Upper lobe of left lung (tissue), 6 donors: ENCODE results near the gene ATP6V1B1. TPM values are rescaled to one million over a fixed set of nuclear protein-coding genes. Genes with fewer than 3 reads are reported as not detected.

Experiments
- ATAC-seq, 2 donors: fragments of 200-7000 bp; cut with Tn5 transposase; one replicate each; pipeline ENCODE4 v1.9.1; 2022; ENCODE audit warnings: mild to moderate bottlenecking in 2 of 2, moderate library complexity in 2 of 2; ENCODE audit not compliant: low FRiP score in 2 of 2
- DNase-seq, 2 donors: peaks; one replicate each; pipeline ENCODE4 v3.0.0-alpha.2; 2019 to 2020
- H3K27ac ChIP-seq, 4 donors: fragments of 200-600 bp; sonication (generic); one replicate each; pipeline ENCODE4 v1.5.1; 2016 to 2019
- H3K27me3 ChIP-seq, 4 donors: fragments of 200-600 bp; sonication (generic); one replicate each; pipeline ENCODE4 v1.5.1; 2017 to 2019
- H3K36me3 ChIP-seq, 4 donors: fragments of 200-600 bp; sonication (generic); one replicate each; pipeline ENCODE4 v1.5.1; 2016 to 2019
- H3K4me1 ChIP-seq, 4 donors: fragments of 200-600 bp; sonication (generic); one replicate each; pipeline ENCODE4 v1.5.1; 2018 to 2019
- H3K4me3 ChIP-seq, 4 donors: fragments of 200-600 bp; sonication (generic); one replicate each; pipeline ENCODE4 v1.5.1; 2017 to 2019; ENCODE audit warnings: mild to moderate bottlenecking in 2 of 4, moderate library complexity in 1 of 4
- H3K9me3 ChIP-seq, 4 donors: fragments of 200-600 bp; sonication (generic); one replicate each; pipeline ENCODE4 v1.5.1; 2018 to 2019
- EP300 ChIP-seq, 4 donors: sonication (generic); formaldehyde crosslinking; IDR thresholded peaks; one replicate each; pipeline ENCODE4 v1.5.1; 2017; ENCODE audit warnings: antibody characterized with exemption in 4 of 4, control low read depth in 2 of 4
- POLR2A ChIP-seq, 4 donors: fragments of 450-650 bp; IDR thresholded peaks; one replicate each; pipeline ENCODE4 v1.5.1; 2016 to 2017; ENCODE audit warnings: antibody characterized with exemption in 4 of 4, mild to moderate bottlenecking in 2 of 4
- POLR2AphosphoS5 ChIP-seq, 2 donors: sonication (generic); formaldehyde crosslinking; IDR thresholded peaks; one replicate each; pipeline ENCODE4 v1.5.1; 2017; ENCODE audit warnings: antibody characterized with exemption in 2 of 2
- whole genome bisulfite sequencing, 2 donors: methylation state at CpG; one replicate each; pipeline ENCODE4 v1.1.5; 2017 to 2018; 5-methylcytosine and 5-hydroxymethylcytosine counted together
- total RNA-seq, 6 donors: library from RNA; depleted of rRNA in 4 of 6; stranded (reverse); fragments of >200 nt in 4 of 6; gene quantifications; one replicate each; pipeline versions ENCODE4 v1.1.0 to v1.2.1, GENCODE V29; 2016 to 2021
- TF ChIP-seq, protein P1 (sequence below), 6 experiments: fragments of 450-650 bp in 4 of 6; fragments of 200-600 bp in 2 of 6; sonication (generic) in 2 of 6; IDR thresholded peaks; one replicate each; pipeline ENCODE4 v1.5.1; 2016 to 2019; ENCODE audit warnings: antibody characterized with exemption in 6 of 6
- donor health status: DM: no; HTN: no; CAD: no; lungs with moderate emphysema.
- donor health status: DM: no; HTN: yes; CAD: no; lungs with severe emphysema.

ATP6V1B1 gene
- total RNA-seq, 6 donors from 2014 or later, result 1.6 to 23.0 (median 3.2) TPM; not detected in 1

GRCh38 chr2:70977605-70978205 is 42.0 kb downstream of the ATP6V1B1 start:
- peaks cover 16 to 25% (median 21%) of the 10 kb centered on the region in 4 donors for H3K4me1 ChIP-seq
- H3K9me3 ChIP-seq, result no peaks in the 10 kb centered on the region
- TF ChIP-seq POLR2A (IDR thresholded peaks at IDR 0.05) (no peak), POLR2AphosphoS5 (IDR thresholded peaks at IDR 0.05) (peak; percentile 38 to 60), EP300 (IDR thresholded peaks at IDR 0.05) (no peak)
- TF ChIP-seq, protein P1, sequence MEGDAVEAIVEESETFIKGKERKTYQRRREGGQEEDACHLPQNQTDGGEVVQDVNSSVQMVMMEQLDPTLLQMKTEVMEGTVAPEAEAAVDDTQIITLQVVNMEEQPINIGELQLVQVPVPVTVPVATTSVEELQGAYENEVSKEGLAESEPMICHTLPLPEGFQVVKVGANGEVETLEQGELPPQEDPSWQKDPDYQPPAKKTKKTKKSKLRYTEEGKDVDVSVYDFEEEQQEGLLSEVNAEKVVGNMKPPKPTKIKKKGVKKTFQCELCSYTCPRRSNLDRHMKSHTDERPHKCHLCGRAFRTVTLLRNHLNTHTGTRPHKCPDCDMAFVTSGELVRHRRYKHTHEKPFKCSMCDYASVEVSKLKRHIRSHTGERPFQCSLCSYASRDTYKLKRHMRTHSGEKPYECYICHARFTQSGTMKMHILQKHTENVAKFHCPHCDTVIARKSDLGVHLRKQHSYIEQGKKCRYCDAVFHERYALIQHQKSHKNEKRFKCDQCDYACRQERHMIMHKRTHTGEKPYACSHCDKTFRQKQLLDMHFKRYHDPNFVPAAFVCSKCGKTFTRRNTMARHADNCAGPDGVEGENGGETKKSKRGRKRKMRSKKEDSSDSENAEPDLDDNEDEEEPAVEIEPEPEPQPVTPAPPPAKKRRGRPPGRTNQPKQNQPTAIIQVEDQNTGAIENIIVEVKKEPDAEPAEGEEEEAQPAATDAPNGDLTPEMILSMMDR (IDR thresholded peaks at IDR 0.05), result peak in 1 of 6 experiments; percentile 2
- H3K27me3 ChIP-seq, result no peaks in the 10 kb centered on the region
- peak overlapping the region; percentile 83 to 91 (median 90) for H3K27ac ChIP-seq
- WGBS, 2 donors, result 27 to 28% methylated on average over 14 of the region's 14 CpGs
- ATAC-seq (peak in 1 of 2 donors; percentile 49), DNase-seq (peak in 1 of 2 donors; percentile 54)
- H3K4me3 ChIP-seq, result peak overlapping the region in 3 of 4 donors; percentile 56 to 80 (median 65)
- H3K36me3 ChIP-seq, result peaks cover 0 to 4% (median 0%) of the 10 kb centered on the region in 4 donors

GRCh38 chr2:70978341-70979179 is 42.9 kb downstream of the ATP6V1B1 start, which contains the start of gene ANKRD53:
Gene ANKRD53, plus strand, starts transcription at chr2:70978630. Its CDS starts 16 bp downstream, at chr2:70978646.
- no peak for TF ChIP-seq POLR2AphosphoS5 (IDR thresholded peaks at IDR 0.05)
- TF ChIP-seq EP300 (IDR thresholded peaks at IDR 0.05), result no peak
- TF ChIP-seq POLR2A (IDR thresholded peaks at IDR 0.05), result no peak
- TF ChIP-seq, protein P1 (IDR thresholded peaks at IDR 0.05), result no peak
- Histone ChIP-seq H3K9me3 (no peaks in the 10 kb centered on the region), H3K27me3 (no peaks in the 10 kb centered on the region), H3K4me1 (peaks cover 16 to 25% (median 21%) of the 10 kb centered on the region in 4 donors), H3K36me3 (peaks cover 0 to 4% (median under 1%) of the 10 kb centered on the region in 4 donors), H3K27ac (peak within 1 kb of the TSS; percentile 83 to 91 (median 90)), H3K4me3 (peak within 1 kb of the TSS; percentile 56 to 80 (median 63))
- peak; percentile 61 to 69 for ATAC-seq
- DNase-seq, result peak; percentile 48 to 92
- WGBS, 2 donors, result 11 to 14% methylated on average over 17 to 63 of the region's 67 CpGs

GRCh38 chr2:70979180-70979488 is 43.4 kb downstream of the ATP6V1B1 start:
- H3K36me3 ChIP-seq, result peaks cover 0 to 4% (median 2%) of the 10 kb centered on the region in 4 donors
- peaks cover 16 to 25% (median 21%) of the 10 kb centered on the region in 4 donors for H3K4me1 ChIP-seq
- no peaks in the 10 kb centered on the region for H3K9me3 ChIP-seq
- DNase-seq (no peak), ATAC-seq (no peak)
- 42 to 50% methylated on average over 10 to 17 of the region's 19 CpGs for WGBS, 2 donors
- H3K27me3 ChIP-seq, result no peaks in the 10 kb centered on the region
- H3K4me3 ChIP-seq, result peak overlapping the region; percentile 56 to 80 (median 63)
- TF ChIP-seq POLR2AphosphoS5 (IDR thresholded peaks at IDR 0.05) (no peak), POLR2A (IDR thresholded peaks at IDR 0.05) (no peak), EP300 (IDR thresholded peaks at IDR 0.05) (no peak)
- TF ChIP-seq, protein P1 (IDR thresholded peaks at IDR 0.05), result no peak
- peak overlapping the region; percentile 58 to 91 (median 84) for H3K27ac ChIP-seq

DNA sequence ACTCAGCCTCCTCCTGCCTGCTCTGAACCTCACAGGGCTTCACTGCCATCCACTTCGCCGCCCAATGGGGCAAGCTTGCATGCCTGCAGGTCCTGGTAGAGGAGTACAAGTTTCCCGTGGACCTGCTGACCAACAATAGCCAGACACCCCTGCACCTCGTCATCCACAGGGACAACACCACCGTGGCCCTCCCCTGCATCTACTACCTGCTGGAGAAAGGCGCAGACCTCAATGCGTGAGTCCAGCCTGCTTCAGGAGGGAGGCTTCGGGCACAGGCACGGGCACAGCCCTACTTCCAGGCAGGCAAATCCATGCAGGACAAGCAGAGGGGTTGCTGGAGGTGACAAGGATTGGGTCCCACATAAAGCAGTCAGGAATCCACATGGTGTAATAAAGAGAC is 43.9 kb downstream of the ATP6V1B1 start:
- no peak for ATAC-seq
- H3K4me1 ChIP-seq, result peaks cover 16 to 27% (median 21%) of the 10 kb centered on the region in 4 donors
- WGBS, 2 donors, result 98% methylated on average over 7 to 9 of the region's 9 CpGs
- H3K4me3 ChIP-seq, result no peak overlapping the region
- peak overlapping the region in 3 of 4 donors; percentile 58 to 91 (median 90) for H3K27ac ChIP-seq
- H3K9me3 ChIP-seq, result no peaks in the 10 kb centered on the region
- peaks cover 0 to 4% (median 2%) of the 10 kb centered on the region in 4 donors for H3K36me3 ChIP-seq
- no peak for TF ChIP-seq EP300 (IDR thresholded peaks at IDR 0.05)
- TF ChIP-seq, protein P1 (IDR thresholded peaks at IDR 0.05), result no peak
- TF ChIP-seq POLR2A (IDR thresholded peaks at IDR 0.05), result no peak
- TF ChIP-seq POLR2AphosphoS5 (IDR thresholded peaks at IDR 0.05), result no peak
- H3K27me3 ChIP-seq, result no peaks in the 10 kb centered on the region
- DNase-seq, result peak; percentile 19 to 27
